NCI-H1105 (cell line): ENCODE results near the gene UNC93A.
A peak's percentile ranks its signal among the peaks of the same experiment; 100 is the strongest.
"Not testable (repeated sequence)": the region's sequence is repeated elsewhere in the genome, so short reads cannot be mapped to it uniquely, and the experiment has no call there.

Source experiments
- DNase-seq: peaks from one replicate; lab custom pipeline; 2025; lab: John Stamatoyannopoulos, UW

Gene UNC93A

GRCh38 chr6:167270499-167271311 lies 20.4 kb upstream of the UNC93A start:
- DNase-seq: no peak

- DNase-seq: no peak
Measured at GRCh38 chr6:167272151-167272550, 19.0 kb upstream of the UNC93A start.

GRCh38 chr6:167272696-167273379 lies 18.3 kb upstream of the UNC93A start:
- no peak for DNase-seq

DNA sequence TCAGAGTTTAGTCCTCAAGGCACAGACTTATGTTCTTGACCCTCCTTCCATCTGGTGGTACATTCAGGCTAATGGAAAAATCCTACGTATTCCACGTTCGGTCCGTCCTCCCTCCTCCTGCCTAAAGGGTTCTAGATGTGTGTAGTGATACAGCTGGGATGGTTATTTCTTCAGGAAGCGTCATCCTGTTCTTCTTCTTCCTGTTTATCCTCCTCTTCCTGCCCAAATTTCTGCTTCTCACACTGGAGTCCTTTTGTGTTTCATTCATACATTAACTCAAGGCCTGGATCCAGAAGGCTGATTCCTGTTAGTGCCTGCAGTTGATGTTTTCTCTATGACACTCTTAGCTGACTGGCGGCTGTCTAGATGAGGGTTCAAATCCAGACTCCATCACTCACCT lies 16.8 kb upstream of the UNC93A start:
- no peak for DNase-seq

- DNase-seq: no peak
Measured at GRCh38 chr6:167275001-167275400, 16.1 kb upstream of the UNC93A start.

- no peak for DNase-seq
Measured at GRCh38 chr6:167275436-167275835, 15.7 kb upstream of the UNC93A start.

DNA sequence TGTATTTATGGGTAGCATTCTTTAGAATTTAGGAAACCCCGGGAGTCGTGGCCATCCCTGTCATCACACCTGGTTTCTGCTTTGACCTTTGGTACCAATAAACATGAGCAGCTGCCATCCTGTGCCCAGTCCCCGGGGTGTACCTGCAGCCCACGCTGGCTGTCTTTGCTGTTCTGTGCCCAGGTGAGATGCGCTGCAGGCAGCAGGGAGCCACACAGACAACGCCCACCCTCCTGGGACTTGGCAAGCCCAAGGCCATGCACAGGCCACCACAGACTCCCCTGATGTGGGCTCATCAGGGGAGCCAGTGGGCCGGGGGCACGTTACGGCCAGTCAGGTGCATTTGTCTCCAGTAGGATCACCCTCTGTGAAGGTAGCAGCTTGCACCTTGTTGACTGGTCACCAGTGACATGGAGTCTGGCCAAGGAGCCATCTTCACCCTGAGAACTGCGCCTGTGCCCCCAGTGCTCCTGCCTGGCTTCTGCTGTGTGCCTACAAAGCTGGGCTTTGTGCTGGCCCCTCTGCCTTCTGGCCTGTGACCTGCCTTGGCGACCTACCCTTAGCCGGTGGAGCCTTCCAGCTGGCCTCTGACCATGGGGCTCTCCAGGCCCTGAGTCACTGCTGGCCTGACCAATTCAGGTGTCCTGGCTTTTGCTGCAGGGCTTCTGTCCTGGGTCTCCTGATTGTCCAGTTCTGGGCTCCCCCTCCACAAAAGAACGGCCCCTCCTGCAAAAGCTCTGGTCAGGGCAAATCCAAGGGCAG lies 14.2 kb upstream of the UNC93A start:
- DNase-seq: no peak

GRCh38 chr6:167278173-167278940 lies 12.8 kb upstream of the UNC93A start:
- DNase-seq: not testable (repeated sequence)

DNA sequence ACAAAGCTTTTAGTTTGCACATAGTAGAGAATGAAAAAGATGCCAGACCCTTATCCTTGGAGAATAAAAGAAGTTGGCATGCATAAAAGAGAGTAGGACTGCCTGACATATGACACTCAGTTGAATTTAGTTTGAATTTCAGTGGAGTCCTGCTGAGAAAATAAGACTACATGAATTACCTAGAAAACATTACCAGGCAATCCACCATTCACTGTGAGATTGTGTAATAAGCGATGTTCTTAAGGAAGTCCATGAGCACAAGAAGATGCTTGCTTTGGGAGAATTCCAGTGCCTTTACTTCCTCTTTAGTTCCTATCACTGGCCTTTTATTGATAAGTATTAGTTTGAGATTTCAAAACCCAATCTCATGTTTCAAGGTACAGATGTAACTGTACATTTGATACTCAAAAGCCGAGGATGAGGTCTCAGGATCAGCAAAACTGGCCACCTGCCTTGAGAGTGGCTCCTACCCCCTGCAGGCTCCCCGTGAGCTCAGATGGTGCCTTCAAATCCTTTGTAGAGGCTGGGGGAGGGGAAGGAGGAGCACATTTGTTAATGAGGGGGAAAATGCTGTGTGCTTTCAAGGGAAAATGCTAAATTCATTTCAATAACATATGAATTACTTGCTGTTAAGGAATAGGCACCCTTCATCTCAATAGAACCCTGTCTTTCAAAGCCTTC lies 11.2 kb upstream of the UNC93A start:
- DNase-seq: no peak

GRCh38 chr6:167280466-167280865 lies 10.6 kb upstream of the UNC93A start:
- DNase-seq: not testable (repeated sequence)

GRCh38 chr6:167282165-167282564 lies 8.9 kb upstream of the UNC93A start:
- no peak for DNase-seq

DNA sequence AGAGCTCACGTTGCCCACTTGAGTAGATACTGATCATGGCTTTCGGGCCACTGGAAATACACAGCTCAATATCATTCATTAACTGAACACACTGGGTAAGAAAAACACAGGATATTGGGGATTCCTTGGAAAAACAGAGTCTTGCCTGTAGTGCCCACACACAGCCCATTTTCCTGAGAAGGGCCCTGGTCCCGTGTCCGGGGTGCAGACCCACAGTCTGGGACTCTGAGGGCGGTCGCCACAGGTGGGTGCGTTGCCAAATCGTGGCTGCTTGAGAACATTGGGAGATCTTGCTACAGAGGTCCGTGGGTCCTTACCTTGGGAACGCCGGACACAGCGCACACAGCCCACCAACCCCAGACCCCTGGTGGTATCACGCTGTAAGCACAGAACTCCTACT lies 6.5 kb upstream of the UNC93A start:
- DNase-seq: not testable (repeated sequence)

DNA sequence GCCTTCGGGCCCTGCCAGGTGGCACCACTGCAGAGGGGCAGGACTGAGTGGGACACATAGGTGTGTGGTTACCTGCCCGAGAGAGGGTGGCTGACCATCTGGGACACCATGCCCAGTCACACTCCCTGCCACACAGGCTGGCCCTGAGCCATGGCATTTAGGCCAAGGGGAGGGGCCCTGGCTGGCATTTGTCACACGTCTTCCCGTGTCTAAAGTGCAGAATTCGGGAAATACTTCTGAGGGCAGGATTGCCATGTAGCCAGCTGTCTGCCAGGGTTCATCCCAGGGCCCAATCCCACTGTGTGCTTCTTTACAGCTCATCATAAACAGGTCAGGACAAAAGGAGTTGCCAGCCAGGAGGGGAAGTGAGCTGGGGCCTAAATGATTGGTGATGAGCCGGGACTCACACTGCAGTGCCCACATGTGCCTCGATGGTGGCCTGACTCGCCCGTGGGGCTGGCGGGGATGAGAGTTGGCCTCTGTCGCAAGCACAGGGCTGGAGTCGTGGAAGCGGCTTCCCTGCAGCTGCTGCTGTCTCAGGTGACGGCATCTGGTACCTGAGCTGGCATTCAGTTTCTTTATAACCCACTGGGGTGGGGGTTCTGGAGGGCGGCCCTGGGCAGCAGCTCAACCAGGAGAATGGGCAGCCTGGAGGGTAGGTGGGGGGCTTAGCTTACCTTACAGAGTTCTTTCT lies 5.9 kb upstream of the UNC93A start:
- DNase-seq: no peak

DNA sequence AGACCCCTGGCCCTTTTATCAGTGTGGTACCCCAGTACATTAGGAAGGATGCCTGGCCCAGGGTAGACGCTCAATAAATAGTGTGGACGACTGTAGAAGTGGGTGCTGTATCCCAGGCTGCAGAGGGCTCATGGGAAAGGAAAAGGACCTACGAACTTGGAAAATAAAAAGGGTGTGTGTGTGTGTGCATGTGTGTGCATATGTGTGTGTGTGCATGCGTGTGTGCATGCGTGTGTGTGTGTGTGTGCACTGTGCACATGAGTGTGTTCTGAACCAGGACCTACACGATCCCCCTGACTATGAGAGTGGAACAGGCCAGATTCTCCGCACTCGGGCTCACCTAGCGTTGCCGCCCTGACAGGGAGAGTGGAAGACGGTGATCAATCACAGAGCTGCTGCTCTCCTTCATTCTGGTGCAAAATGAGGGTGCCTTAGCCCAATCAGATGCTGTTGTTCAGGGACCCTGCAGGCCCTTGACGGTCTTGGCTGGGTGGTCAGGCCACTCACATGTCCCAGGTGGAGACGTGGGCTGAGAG lies 3.5 kb upstream of the UNC93A start:
- DNase-seq: no peak

DNA sequence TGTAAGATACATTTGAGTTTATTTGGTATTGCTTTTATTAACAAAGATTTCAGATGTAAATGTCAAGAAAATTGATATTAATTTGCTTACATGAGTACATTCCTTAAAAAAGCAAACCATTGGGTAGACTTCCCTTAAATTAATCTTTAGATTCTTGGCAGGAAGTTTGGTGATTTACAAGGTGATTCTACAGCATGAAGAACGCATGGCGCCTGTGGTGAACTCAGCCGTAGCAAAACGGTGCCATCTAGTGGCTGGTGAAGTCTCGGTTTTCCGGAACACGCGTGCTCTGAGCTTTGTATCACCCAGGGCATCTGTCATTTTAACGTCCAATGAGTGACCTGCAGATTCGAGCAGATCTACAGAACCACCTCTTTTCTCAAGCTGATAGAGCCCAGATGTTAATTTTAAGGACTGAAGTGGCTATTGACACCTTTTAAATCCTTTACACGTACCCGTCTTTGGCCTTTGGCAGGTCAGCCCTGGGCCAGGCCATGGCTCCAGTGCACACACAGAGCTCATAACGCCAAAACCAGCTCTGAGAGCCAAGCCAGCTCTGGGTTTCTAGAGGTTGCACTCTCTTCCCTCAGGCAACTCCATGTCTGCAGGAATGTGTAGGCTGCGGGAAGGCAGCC lies 2.4 kb upstream of the UNC93A start:
- DNase-seq: peak; percentile 32

GRCh38 chr6:167289291-167289690 lies 1.8 kb upstream of the UNC93A start:
- DNase-seq: not testable (repeated sequence)

DNA sequence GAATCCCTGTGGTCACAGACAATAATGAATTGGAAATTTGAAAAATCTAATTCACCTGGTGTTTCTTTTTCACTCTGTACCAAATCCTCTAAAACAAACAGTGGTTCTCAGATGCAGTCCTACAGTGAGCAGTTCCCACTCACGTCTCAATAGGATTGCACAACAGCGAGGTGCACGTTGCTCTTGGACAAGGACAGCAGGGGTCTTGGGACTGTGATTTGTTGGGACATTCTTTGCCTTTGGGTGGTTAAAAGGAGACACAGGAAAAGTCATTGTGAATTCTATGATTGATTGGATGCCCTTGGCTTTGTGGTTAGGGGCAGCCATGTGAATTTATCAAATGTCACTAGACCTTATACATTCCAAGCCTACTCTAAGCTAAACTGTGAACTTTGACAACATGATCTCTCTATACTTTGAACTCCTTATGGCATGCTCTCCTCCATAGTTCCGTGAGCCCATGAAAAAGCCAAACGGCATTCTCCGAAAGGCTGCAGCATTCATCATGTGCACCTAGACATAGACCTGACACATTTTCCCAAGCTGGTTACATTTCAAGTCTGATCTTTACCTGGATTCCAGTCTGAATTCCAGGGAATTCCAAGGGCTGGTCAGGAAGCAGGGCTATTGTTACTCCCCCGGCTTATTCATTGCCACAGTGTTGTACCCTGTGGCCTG lies 647 bp downstream of the UNC93A start:
- DNase-seq: no peak

DNA sequence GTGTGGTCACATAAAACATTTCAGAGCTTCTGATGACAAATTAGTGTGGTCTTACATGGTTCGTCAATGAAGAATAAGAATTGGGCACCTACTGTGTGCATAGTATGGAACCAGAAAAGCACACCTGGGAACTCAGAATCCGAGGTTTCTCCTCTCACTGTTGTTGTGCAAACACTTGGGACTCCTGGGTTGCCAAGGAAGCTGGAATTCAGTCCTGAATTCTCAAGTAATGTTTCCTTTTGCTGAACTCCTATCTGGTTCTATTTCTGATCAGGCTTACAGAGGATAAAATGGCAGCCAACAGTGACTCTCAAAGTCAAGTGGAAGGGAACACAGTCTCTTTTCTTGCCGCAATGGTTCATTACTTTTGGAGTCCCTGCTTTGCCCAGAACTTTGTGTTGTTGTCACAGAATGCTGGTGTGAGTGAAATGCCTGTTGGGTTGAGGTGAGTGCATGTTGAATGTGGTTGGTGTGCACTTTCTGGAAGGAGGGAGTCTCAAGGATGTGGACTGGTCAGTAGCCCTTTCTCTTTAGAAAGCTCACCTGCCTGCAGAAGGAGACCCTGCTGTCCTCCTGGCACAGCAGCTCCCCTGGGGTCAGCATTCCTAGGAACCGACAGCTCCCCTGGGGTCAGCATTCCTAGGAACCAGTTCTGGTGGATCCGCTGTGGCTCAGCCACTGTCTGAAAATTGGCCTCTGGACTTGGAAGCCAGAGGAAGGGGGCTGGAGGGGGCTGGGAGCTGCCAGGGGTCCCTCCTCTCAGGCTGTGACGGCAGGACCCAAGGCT lies 1.4 kb downstream of the UNC93A start:
- no peak for DNase-seq
